GM19372 (cell line): ENCODE data around the gene ZNF747.

Experiments
- ATAC-seq: cut with Tn5 transposase; IDR thresholded peaks from one replicate; pipeline ENCODE4 v1.9.1; 2021; ENCODE audit warnings: mild to moderate bottlenecking, low read depth, moderate library complexity; ENCODE audit not compliant: unreplicated experiment

The ZNF747 gene

GRCh38 chr16:30534368-30535105 is at the start of gene ZNF747:
Gene ZNF747 (minus strand): TSS chr16:30534858. CDS start chr16:30534679, 179 bp downstream.
- peak; percentile 74 for ATAC-seq

GRCh38 chr16:30582611-30583340 is 48.1 kb upstream of the ZNF747 start:
- no peak for ATAC-seq

GRCh38 chr16:30581457-30581856 is 46.8 kb upstream of the ZNF747 start:
- ATAC-seq, result no peak

GRCh38 chr16:30574678-30575077 is 40.0 kb upstream of the ZNF747 start:
- ATAC-seq, result no peak

- ATAC-seq, result peak; percentile 80
Measured at GRCh38 chr16:30571445-30572322, 37.0 kb upstream of the ZNF747 start, which contains the start of gene ZNF688. Gene ZNF688 (minus strand): TSS chr16:30571714. CDS start chr16:30571629, 85 bp downstream.

- ATAC-seq, result no peak
Measured at GRCh38 chr16:30570636-30571444, 36.2 kb upstream of the ZNF747 start.

GRCh38 chr16:30569746-30570635 is 35.3 kb upstream of the ZNF747 start:
- ATAC-seq, result no peak

- ATAC-seq, result no peak
Measured at GRCh38 chr16:30569281-30569680, 34.6 kb upstream of the ZNF747 start.

- ATAC-seq, result no peak
Measured at GRCh38 chr16:30567991-30568638, 33.5 kb upstream of the ZNF747 start.

GRCh38 chr16:30567160-30567990 is 32.7 kb upstream of the ZNF747 start:
- ATAC-seq, result no peak

- no peak for ATAC-seq
Measured at GRCh38 chr16:30566531-30566930, 31.9 kb upstream of the ZNF747 start.

- no peak for ATAC-seq
Measured at GRCh38 chr16:30565984-30566383, 31.3 kb upstream of the ZNF747 start.

GRCh38 chr16:30565526-30565925 is 30.9 kb upstream of the ZNF747 start:
- no peak for ATAC-seq

GRCh38 chr16:30562021-30562420 is 27.4 kb upstream of the ZNF747 start:
- no peak for ATAC-seq

- ATAC-seq, result no peak
Measured at GRCh38 chr16:30561089-30561816, 26.6 kb upstream of the ZNF747 start.

- no peak for ATAC-seq
Measured at GRCh38 chr16:30559690-30560089, 25.0 kb upstream of the ZNF747 start.

- no peak for ATAC-seq
Measured at GRCh38 chr16:30558789-30559377, 24.2 kb upstream of the ZNF747 start.
